ENCODE data around the gene ADRB2. TPM values are rescaled to one million over a fixed set of nuclear protein-coding genes. Genes with fewer than 3 reads are reported as not detected.

ADRB2 gene
- total RNA-seq, 2 donors from 2014 or later = 7.3 to 7.7 TPM

- Histone ChIP-seq H3K4me3 (no peak overlapping the region), H3K9me3 (no peaks in the 10 kb centered on the region), H3K27ac (peak overlapping the region; percentile 33 to 41), H3K36me3 (no peaks in the 10 kb centered on the region), H3K4me1 (peaks cover 0 to 26% of the 10 kb centered on the region in 2 donors), H3K27me3 (no peaks in the 10 kb centered on the region)
- no peak for DNase-seq (ENCODE audit: low spot score)
- no peak for TF ChIP-seq CTCF (IDR thresholded peaks at IDR 0.05)
These were observed 17.3 kb downstream of the ADRB2 start for GRCh38 chr5:148843510-148844318.

DNA sequence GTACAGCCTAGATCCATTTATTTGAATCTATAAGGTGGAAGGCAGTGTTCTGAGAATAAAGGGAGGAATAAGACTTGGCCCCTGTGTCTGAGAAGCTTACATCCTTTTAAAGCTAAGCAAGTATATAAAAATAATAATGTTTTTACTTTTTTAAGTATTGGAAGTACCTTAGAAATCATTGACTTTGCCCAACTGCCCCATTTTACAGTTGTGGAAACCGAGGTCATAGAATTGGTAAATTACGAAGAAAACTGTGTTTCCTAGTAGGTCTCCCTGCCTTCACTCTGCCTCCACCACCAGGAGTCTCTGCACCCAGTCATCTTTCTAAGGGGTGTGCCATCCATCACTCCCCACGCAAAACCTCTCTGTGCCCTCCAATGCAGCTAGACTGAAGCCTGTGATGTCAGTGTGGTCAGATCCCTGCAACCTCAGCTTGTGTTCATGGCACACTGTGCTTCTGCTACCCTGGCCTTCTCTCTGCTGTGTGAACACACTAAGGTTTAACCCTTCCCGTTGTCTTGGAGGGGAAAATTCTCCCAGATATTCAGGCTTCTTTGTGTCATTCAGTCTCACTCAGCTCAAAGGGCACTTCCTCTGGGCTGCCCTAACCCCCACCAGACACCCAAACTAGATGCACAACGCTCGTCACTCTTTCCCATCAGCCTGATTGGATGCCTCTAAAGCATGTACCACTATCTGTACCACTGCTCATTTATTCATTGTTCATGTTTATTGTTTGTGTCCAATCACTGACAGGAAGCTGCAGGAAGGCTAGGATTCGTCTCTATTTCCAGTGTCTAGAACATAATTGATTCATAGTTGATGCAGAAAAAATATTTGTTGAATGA lies 18.2 kb downstream of the ADRB2 start:
- DNase-seq (ENCODE audit: low spot score) = no peak
- peaks cover 0 to 26% of the 10 kb centered on the region in 2 donors for H3K4me1 ChIP-seq
- no peaks in the 10 kb centered on the region for H3K9me3 ChIP-seq
- no peak overlapping the region for H3K4me3 ChIP-seq
- no peaks in the 10 kb centered on the region for H3K27me3 ChIP-seq
- peak overlapping the region; percentile 33 to 41 for H3K27ac ChIP-seq
- H3K36me3 ChIP-seq = no peaks in the 10 kb centered on the region
- no peak for TF ChIP-seq CTCF (IDR thresholded peaks at IDR 0.05)

- H3K4me3 ChIP-seq = no peak overlapping the region
- H3K9me3 ChIP-seq = no peaks in the 10 kb centered on the region
- H3K27me3 ChIP-seq = no peaks in the 10 kb centered on the region
- H3K27ac ChIP-seq = no peak overlapping the region
- peaks cover 0 to 21% of the 10 kb centered on the region in 2 donors for H3K4me1 ChIP-seq
- no peak for TF ChIP-seq CTCF (IDR thresholded peaks at IDR 0.05)
- H3K36me3 ChIP-seq = no peaks in the 10 kb centered on the region
- no peak for DNase-seq (ENCODE audit: low spot score)
These were observed 20.5 kb downstream of the ADRB2 start for GRCh38 chr5:148846930-148847329.

- no peaks in the 10 kb centered on the region for H3K36me3 ChIP-seq
- peaks cover 0 to 16% of the 10 kb centered on the region in 2 donors for H3K4me1 ChIP-seq
- H3K27me3 ChIP-seq = no peaks in the 10 kb centered on the region
- H3K4me3 ChIP-seq = no peak overlapping the region
- H3K27ac ChIP-seq = no peak overlapping the region
- DNase-seq (ENCODE audit: low spot score) = no peak
- no peak for TF ChIP-seq CTCF (IDR thresholded peaks at IDR 0.05)
- no peaks in the 10 kb centered on the region for H3K9me3 ChIP-seq
These were observed 21.0 kb downstream of the ADRB2 start for GRCh38 chr5:148847456-148847855.

DNA sequence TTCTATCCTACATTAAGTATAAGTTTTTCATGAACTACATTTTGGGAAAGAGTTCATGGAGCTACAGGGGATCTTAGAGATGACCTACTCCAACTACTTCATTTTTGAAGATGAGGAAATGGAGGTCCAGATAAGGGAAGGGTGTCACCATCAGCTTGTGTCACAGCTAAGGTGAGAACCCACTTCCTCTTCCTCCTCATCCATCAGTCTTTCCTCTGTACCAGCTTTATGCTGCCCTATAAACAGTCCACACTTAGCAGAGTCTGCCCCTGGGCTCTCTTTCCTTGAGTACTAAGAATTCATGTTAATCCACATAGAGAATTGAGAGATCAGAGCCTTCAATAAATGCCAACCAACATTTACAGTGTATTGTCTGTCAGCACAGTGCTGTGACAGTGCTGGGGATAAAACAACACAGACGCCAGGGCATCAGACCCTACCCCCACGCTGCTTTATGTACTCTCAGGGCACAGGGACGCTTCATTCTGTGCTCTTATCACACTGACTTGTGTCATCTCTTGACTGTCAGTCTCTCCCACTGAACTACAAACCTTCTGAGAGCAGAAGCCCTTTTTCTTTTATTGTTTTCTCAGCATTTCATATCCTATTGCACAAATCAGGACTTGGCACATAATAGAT lies 22.1 kb downstream of the ADRB2 start:
- no peak for DNase-seq (ENCODE audit: low spot score)
- Histone ChIP-seq H3K4me1 (peaks cover 0 to 6% of the 10 kb centered on the region in 2 donors), H3K27ac (no peak overlapping the region), H3K36me3 (no peaks in the 10 kb centered on the region), H3K4me3 (no peak overlapping the region), H3K9me3 (no peaks in the 10 kb centered on the region), H3K27me3 (no peaks in the 10 kb centered on the region)
- no peak for TF ChIP-seq CTCF (IDR thresholded peaks at IDR 0.05)
